Thoracic aorta (tissue), 2 donors: ENCODE results near the gene USP36. TPM values are rescaled to one million over a fixed set of nuclear protein-coding genes. Genes with fewer than 3 reads are reported as not detected.

Experiments
- ATAC-seq: fragments of 150-250 bp; one replicate; pipeline ENCODE4 v1.8.0; 2017; ENCODE audit warnings: low read depth; ENCODE audit not compliant: insufficient number of reproducible peaks, low FRiP score
- DNase-seq: peaks from one replicate; pipeline ENCODE4 v3.0.0-alpha.2; 2020; ENCODE audit warnings: low spot score
- H3K27ac ChIP-seq, 2 donors: fragments of 200-600 bp; sonication (generic); 1 replicate in 1 of 2; 2 replicates in 1 of 2; pipeline ENCODE4 v1.5.1; 2016; ENCODE audit warnings: mild to moderate bottlenecking in 2 of 2, moderate library complexity in 2 of 2
- H3K27me3 ChIP-seq: fragments of 200-600 bp; sonication (generic); replicated peaks from 2 replicates; pipeline ENCODE4 v1.6.0; 2016; ENCODE audit warnings: mild to moderate bottlenecking; ENCODE audit not compliant: insufficient read depth
- H3K36me3 ChIP-seq: fragments of 200-600 bp; sonication (generic); one replicate; pipeline ENCODE4 v1.5.1; 2016
- H3K4me1 ChIP-seq, 2 donors: fragments of 200-600 bp; sonication (generic); 1 replicate in 1 of 2; 2 replicates in 1 of 2; pipeline versions ENCODE4 v1.5.1 to v1.6.0; 2016; ENCODE audit warnings: low read depth in 2 of 2, mild to moderate bottlenecking in 1 of 2; ENCODE audit not compliant: control insufficient read depth in 1 of 2
- H3K4me3 ChIP-seq: fragments of 200-600 bp; sonication (generic); 2 replicates; pipeline ENCODE4 v1.5.1; 2016; ENCODE audit warnings: mild to moderate bottlenecking
- H3K9me3 ChIP-seq: fragments of 200-600 bp; sonication (generic); 2 replicates; pipeline ENCODE4 v1.5.1; 2016
- CTCF ChIP-seq: fragments of 200-600 bp; sonication (generic); IDR thresholded peaks from one replicate; pipeline ENCODE4 v1.5.1; 2019; ENCODE audit warnings: antibody characterized with exemption
- total RNA-seq, 2 donors: library from RNA; depleted of rRNA; stranded (reverse); fragments of >200 nt; gene quantifications; one replicate each; pipeline versions ENCODE4 v1.1.0 to v1.2.3, GENCODE V29; 2016

The USP36 gene
- total RNA-seq, 2 donors from 2014 or later, result 40.3 to 95.9 TPM

GRCh38 chr17:78796517-78796900, 44.1 kb downstream of the USP36 start:
- Histone ChIP-seq H3K27me3 (no peaks in the 10 kb centered on the region), H3K4me3 (no peak overlapping the region), H3K27ac (no peak overlapping the region), H3K36me3 (peaks cover 50% of the 10 kb centered on the region), H3K9me3 (no peaks in the 10 kb centered on the region), H3K4me1 (peaks cover 0 to 4% of the 10 kb centered on the region in 2 donors)
- no peak for ATAC-seq
- TF ChIP-seq CTCF, result no peak
- DNase-seq, result no peak

- ATAC-seq, result no peak
- Histone ChIP-seq H3K9me3 (no peaks in the 10 kb centered on the region), H3K36me3 (peaks cover 45% of the 10 kb centered on the region), H3K27ac (no peak overlapping the region), H3K27me3 (no peaks in the 10 kb centered on the region), H3K4me3 (no peak overlapping the region), H3K4me1 (peaks cover 0 to 10% of the 10 kb centered on the region in 2 donors)
- no peak for TF ChIP-seq CTCF
- no peak for DNase-seq
These were observed 44.6 kb downstream of the USP36 start for GRCh38 chr17:78795861-78796516.

GRCh38 chr17:78794864-78795640, 45.6 kb downstream of the USP36 start:
- peaks cover 45% of the 10 kb centered on the region for H3K36me3 ChIP-seq
- H3K27me3 ChIP-seq, result no peaks in the 10 kb centered on the region
- H3K9me3 ChIP-seq, result no peaks in the 10 kb centered on the region
- H3K27ac ChIP-seq, result no peak overlapping the region
- no peak for TF ChIP-seq CTCF
- DNase-seq (no peak), ATAC-seq (no peak)
- H3K4me3 ChIP-seq, result no peak overlapping the region
- peaks cover 3 to 18% of the 10 kb centered on the region in 2 donors for H3K4me1 ChIP-seq

GRCh38 chr17:78794399-78794798, 46.2 kb downstream of the USP36 start:
- H3K36me3 ChIP-seq, result peaks cover 43% of the 10 kb centered on the region
- no peak for ATAC-seq
- no peaks in the 10 kb centered on the region for H3K9me3 ChIP-seq
- no peak overlapping the region for H3K27ac ChIP-seq
- H3K27me3 ChIP-seq, result no peaks in the 10 kb centered on the region
- no peak for TF ChIP-seq CTCF
- no peak for DNase-seq
- H3K4me1 ChIP-seq, result peaks cover 10 to 25% of the 10 kb centered on the region in 2 donors
- no peak overlapping the region for H3K4me3 ChIP-seq

- Histone ChIP-seq H3K9me3 (no peaks in the 10 kb centered on the region), H3K4me3 (no peak overlapping the region), H3K4me1 (peaks cover 13 to 28% of the 10 kb centered on the region in 2 donors), H3K27ac (no peak overlapping the region), H3K36me3 (peaks cover 38% of the 10 kb centered on the region), H3K27me3 (no peaks in the 10 kb centered on the region)
- no peak for ATAC-seq
- no peak for DNase-seq
- TF ChIP-seq CTCF, result no peak
These were observed 46.6 kb downstream of the USP36 start for GRCh38 chr17:78793968-78794367.
